HUDEP-2 (cell line): ENCODE data around the gene IL25.
"Not testable (repeated sequence)": the region's sequence is repeated elsewhere in the genome, so short reads cannot be mapped to it uniquely, and the experiment has no call there.

Experiments
- DNase-seq, 76 experiments: peaks; one replicate each; lab custom pipeline; 2025; ENCODE audit not compliant: unreplicated experiment in 76 of 76; lab: John Stamatoyannopoulos, UW

IL25 gene

DNA sequence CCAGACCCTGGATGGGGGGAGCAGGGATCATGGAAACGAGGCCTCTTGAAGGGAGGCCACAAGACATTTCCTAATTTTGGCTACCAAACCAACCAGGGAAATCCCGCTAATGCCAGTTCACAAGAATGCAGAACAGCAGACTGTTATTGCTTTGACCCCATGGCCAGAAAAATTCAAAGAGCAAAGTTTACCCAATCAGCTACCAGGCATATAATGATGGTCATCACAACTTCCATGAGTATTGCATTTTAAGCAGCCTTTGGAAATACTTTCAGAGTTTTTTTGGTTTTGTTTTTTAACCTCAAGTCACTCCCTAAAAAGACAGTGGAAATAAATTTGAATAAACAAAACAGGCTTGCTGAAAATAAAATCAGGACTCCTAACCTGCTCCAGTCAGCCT lies at the start of gene IL25:
IL25 (plus strand) TSS at position 301 of the 400 bp plus-strand sequence.
- no peak for DNase-seq

DNA sequence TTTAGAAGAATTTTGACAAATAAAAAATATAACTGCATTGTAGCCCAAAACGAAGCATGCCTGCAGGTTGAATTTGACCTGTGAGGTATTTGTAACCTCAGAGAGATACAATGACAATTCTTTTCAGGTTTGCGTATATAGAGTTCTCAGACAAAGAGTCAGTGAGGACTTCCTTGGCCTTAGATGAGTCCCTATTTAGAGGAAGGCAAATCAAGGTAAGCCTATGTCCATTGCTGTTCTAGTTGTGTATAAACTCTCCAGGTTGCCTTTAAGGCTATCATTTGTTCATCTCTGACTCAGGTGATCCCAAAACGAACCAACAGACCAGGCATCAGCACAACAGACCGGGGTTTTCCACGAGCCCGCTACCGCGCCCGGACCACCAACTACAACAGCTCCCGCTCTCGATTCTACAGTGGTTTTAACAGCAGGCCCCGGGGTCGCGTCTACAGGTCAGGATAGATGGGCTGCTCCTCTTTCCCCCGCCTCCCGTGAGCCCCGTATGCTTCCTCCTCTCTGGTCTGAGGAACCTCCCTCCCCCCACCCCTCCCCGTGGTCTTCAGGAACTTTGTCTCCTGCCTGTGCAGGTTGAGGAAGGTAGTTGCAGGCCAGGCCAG lies 48.7 kb upstream of the IL25 start:
- DNase-seq = no peak

- DNase-seq = no peak
Observed at GRCh38 chr14:23324455-23324846, 48.2 kb upstream of the IL25 start.

- DNase-seq = no peak
Observed at GRCh38 chr14:23324993-23325392, 47.6 kb upstream of the IL25 start.

- not testable (repeated sequence) for DNase-seq
Observed at GRCh38 chr14:23325746-23326145, 46.9 kb upstream of the IL25 start.

GRCh38 chr14:23326491-23327332 lies 45.9 kb upstream of the IL25 start:
- DNase-seq = no peak

- peak in 55 of 76 experiments; percentile 5 to 64 (median 29) for DNase-seq
Observed at GRCh38 chr14:23327947-23328744, 44.5 kb upstream of the IL25 start.

DNA sequence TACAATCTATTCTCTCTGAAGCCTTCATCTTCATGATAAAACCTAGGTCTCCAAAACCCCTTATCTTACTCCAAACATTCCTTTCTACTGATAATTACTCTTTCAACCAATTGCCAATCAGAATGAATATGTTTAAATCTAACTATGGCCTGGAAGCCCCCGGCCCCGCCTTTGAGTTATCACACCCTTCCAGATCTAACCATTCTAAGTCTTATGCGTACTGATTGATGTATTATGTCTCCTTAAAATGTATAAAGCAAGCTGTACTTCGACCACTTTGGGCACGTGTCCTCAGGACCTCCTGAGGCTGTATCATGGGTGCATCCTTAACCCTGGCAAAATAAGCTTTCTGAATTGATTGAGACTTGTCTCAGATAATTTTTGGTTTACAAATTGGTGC lies 37.0 kb upstream of the IL25 start:
- no peak for DNase-seq

GRCh38 chr14:23339506-23340268 lies 32.9 kb upstream of the IL25 start:
- no peak for DNase-seq

DNA sequence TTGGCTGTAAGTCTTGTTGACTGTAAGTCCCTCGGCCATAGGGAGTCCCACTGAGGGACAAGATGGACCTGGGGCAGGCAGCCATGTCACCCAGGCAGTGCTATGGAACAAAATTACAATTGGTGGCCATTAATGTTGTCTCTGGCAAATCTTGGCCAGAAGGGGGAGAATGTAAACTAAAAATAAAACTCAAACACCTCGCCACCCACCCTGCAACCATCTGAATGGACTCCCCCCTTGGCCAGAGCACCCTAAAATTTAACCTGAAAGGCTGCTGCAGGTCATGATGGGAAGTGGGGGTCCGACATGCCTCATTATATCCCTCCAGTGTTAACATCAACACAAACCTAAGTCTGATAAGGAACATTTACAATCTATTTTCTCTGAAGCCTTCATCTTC lies 28.1 kb upstream of the IL25 start:
- DNase-seq = peak in 1 of 76 experiments; percentile 4

- DNase-seq = no peak
Observed at GRCh38 chr14:23345987-23346692, 26.5 kb upstream of the IL25 start.

DNA sequence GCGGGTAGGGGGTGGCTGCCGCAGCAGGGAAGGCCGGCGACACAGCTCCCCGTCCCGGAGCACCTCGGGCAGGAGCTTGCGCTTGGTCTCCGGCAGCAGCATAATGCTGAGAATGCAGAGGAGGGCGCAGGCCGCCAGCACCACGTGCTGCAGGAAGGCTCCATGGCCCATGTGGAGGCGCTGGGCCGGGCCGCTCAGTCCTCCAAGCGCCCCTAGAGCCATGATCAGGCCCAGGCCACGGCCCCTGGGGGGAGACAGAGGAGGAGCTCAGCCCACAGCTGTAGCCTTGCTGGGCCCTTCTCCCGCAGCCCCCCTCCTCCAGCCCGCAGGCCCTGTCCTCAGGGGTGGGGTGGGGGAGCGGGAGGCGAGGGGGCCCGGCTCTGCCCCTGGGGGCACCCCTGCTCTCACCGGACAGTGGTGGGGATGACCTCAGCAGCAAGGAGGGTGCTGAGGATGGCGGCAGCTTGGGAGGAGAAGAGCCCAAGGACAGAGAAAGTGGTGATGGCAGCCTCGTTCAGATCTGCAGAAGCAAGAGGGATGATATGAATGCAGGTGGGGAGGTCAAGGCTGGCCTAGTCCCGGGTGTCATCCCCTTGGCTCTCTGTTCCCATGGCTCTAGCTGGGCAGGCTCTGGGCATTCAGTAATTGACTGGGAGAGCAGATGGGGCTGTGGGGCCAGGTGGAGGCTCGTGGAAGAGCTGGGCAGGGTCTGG lies 25.8 kb upstream of the IL25 start:
- DNase-seq = no peak

GRCh38 chr14:23347406-23348296 lies 25.0 kb upstream of the IL25 start:
- no peak for DNase-seq

DNA sequence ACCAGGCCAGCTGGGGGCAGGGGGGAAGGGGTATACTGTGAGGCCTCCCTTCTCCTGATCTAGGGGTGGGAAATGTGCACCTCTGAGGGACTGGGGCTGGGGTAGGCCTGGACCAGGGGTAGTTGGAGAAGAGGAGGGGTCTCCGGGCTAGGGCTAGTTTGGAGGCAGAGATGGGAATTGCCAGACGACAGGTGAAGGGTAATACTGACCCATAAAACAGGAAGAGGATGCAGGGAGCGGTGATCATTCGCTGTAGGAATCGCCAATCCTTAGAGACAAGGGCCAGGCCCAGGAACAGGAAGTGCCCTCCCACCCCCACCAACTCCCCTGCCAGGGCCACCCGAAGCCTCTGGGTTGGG lies 24.3 kb upstream of the IL25 start:
- no peak for DNase-seq

- DNase-seq = no peak
Observed at GRCh38 chr14:23349156-23349845, 23.3 kb upstream of the IL25 start.

- no peak for DNase-seq
Observed at GRCh38 chr14:23351681-23352505, 20.7 kb upstream of the IL25 start.
